ENCODE results near the gene GPC1. TPM values are rescaled to one million over a fixed set of nuclear protein-coding genes. Genes with fewer than 3 reads are reported as not detected.

Gene GPC1
- total and polyA plus RNA-seq, 12 donors, result 104 to 287 (median 181) TPM

DNA sequence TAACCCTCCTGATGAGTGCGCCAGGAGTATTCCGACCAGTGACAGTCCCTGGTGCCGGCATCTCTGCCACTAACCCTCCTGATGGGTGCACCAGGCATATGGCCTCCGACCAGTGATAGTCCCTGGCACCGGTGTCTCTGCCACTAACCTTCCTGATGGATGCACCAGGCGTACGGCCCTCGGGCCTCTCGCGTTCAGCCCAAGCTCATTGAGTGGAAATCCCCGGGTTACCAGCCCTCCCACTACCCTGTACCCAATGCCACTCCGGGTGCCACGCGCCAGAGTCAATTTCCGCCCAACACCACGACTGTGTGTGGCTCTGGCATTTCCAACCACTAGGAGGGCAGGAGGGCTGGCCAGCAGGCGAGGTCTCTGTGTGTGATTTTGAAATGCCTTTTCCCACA lies 11.7 kb upstream of the GPC1 start:
- H3K4me3 ChIP-seq, result no peak overlapping the region

GRCh38 chr2:240424341-240425235 lies 10.9 kb upstream of the GPC1 start:
- intact Hi-C loops (cut with DNase I), result loop anchor here in 1 of 10 donors (10.0 kb wide), 1 partner anchor 70 kb away; no protein-coding TSS in a partner anchor
- Histone ChIP-seq H3K4me1 (no peaks in the 10 kb centered on the region), H3K4me3 (no peak overlapping the region), H3K27me3 (peaks cover 0 to 4% (median 0%) of the 10 kb centered on the region in 7 donors), H3K36me3 (no peaks in the 10 kb centered on the region), H3K27ac (no peak overlapping the region), H3K9me3 (peaks cover 0 to 26% (median 4%) of the 10 kb centered on the region in 11 donors)
- TF ChIP-seq, protein P1, sequence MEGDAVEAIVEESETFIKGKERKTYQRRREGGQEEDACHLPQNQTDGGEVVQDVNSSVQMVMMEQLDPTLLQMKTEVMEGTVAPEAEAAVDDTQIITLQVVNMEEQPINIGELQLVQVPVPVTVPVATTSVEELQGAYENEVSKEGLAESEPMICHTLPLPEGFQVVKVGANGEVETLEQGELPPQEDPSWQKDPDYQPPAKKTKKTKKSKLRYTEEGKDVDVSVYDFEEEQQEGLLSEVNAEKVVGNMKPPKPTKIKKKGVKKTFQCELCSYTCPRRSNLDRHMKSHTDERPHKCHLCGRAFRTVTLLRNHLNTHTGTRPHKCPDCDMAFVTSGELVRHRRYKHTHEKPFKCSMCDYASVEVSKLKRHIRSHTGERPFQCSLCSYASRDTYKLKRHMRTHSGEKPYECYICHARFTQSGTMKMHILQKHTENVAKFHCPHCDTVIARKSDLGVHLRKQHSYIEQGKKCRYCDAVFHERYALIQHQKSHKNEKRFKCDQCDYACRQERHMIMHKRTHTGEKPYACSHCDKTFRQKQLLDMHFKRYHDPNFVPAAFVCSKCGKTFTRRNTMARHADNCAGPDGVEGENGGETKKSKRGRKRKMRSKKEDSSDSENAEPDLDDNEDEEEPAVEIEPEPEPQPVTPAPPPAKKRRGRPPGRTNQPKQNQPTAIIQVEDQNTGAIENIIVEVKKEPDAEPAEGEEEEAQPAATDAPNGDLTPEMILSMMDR (IDR thresholded peaks at IDR 0.05), result no peak
- 90 to 92% methylated on average over 29 of the region's 29 CpGs for WGBS, 2 donors
- ATAC-seq, result no peak
- no peak for DNase-seq

More for the DNA sequence above, 11.7 kb upstream of the GPC1 start:
- Histone ChIP-seq H3K27ac (no peak overlapping the region), H3K9me3 (peaks cover 0 to 34% (median 4%) of the 10 kb centered on the region in 11 donors), H3K27me3 (no peaks in the 10 kb centered on the region), H3K4me1 (no peaks in the 10 kb centered on the region), H3K36me3 (no peaks in the 10 kb centered on the region)
- intact Hi-C loops (cut with DNase I), result loop anchor here in 1 of 10 donors (10.0 kb wide), 1 partner anchor 69 kb away; no protein-coding TSS in a partner anchor
- 84 to 92% methylated on average over 17 of the region's 17 CpGs for WGBS, 2 donors
- DNase-seq (peak in 1 of 2 donors; percentile 4), ATAC-seq (no peak)
- TF ChIP-seq, protein P1 (IDR thresholded peaks at IDR 0.05), result no peak

DNA sequence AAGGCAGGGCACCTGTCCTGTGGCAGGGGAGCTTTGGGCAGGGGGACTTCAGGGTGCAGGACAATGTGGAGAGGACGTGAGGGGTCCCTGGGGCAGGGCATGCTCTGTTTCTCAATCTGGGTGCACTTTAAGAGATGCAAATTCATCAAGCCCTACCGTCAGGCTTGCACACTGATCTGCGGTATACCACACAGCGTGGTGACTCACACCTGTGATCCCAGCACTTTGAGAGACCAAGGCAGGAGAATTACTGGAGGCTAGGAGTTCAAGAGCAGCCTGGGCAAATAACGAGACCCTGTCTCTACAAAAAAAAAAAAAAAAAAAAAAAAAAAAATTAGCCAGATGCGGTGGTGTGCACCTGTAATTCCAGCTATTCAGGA lies 10.2 kb upstream of the GPC1 start:
- intact Hi-C loops (cut with DNase I), result loop anchor here in 1 of 10 donors (10.0 kb wide), 1 partner anchor 70 kb away; no protein-coding TSS in a partner anchor
- TF ChIP-seq, protein P1 (IDR thresholded peaks at IDR 0.05), result no peak
- Histone ChIP-seq H3K4me1 (no peaks in the 10 kb centered on the region), H3K9me3 (peaks cover 0 to 25% (median 4%) of the 10 kb centered on the region in 11 donors), H3K36me3 (no peaks in the 10 kb centered on the region), H3K4me3 (no peak overlapping the region), H3K27ac (no peak overlapping the region), H3K27me3 (peaks cover 0 to 6% (median 0%) of the 10 kb centered on the region in 7 donors)
- 85% methylated on average over 6 of the region's 6 CpGs for WGBS, 2 donors
- DNase-seq, result no peak
- no peak for ATAC-seq

DNA sequence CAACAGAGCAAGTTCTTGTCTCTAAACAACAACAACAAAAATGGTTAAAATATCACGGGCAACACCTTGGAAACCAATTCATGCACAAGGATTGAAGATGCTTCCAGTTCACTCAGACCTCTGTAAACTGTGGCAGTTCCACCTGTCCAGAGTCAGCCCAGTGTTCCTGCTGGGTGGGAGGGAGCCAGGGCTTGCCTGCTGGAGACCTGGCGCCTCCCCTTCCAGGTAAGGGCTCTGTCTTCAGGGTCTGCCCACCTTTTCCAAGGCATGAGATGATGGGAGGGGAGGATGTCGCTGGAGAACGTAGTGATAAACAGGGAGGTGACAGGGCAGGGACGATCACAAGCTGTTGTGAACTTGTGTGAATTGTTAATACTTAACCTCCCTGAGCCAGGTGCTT lies 9.8 kb upstream of the GPC1 start:
- Histone ChIP-seq H3K27ac (no peak overlapping the region), H3K4me3 (no peak overlapping the region), H3K36me3 (no peaks in the 10 kb centered on the region), H3K27me3 (peaks cover 0 to 6% (median 0%) of the 10 kb centered on the region in 7 donors), H3K9me3 (peaks cover 0 to 25% (median 4%) of the 10 kb centered on the region in 11 donors), H3K4me1 (no peaks in the 10 kb centered on the region)
- TF ChIP-seq, protein P1 (IDR thresholded peaks at IDR 0.05), result no peak
- intact Hi-C loops (cut with DNase I), result loop anchor here in 1 of 10 donors (10.0 kb wide), 1 partner anchor 71 kb away; no protein-coding TSS in a partner anchor
- DNase-seq (no peak), ATAC-seq (no peak)
- WGBS, 2 donors, result 84% methylated on average over 5 of the region's 5 CpGs

All from heart right ventricle (tissue), 16 donors.